ENCODE results near the gene KTI12. TPM values are rescaled to one million over a fixed set of nuclear protein-coding genes. Genes with fewer than 3 reads are reported as not detected.

KTI12 gene
- total and polyA plus RNA-seq, 4 donors = 4.1 to 7.7 (median 5.8) TPM

- Histone ChIP-seq H3K27me3 (ENCODE audit: control insufficient read depth in 4 of 4, insufficient read depth in 4 of 4, low read length in 3 of 4) (no peaks in the 10 kb centered on the region), H3K36me3 (ENCODE audit: control insufficient read depth in 4 of 4, insufficient read depth in 3 of 4, low read depth in 1 of 4, low read length in 3 of 4) (no peaks in the 10 kb centered on the region)
- WGBS = 90% methylated on average over 1 of the region's 1 CpG
Measured at GRCh38 chr1:51998701-51999100, 34.9 kb downstream of the KTI12 start.

More at GRCh38 chr1:51998701-51999100, 34.9 kb downstream of the KTI12 start:
- no peaks in the 10 kb centered on the region for H3K9me3 ChIP-seq (ENCODE audit: control insufficient read depth in 4 of 4, low read length in 3 of 4)
- no peak overlapping the region for H3K4me3 ChIP-seq (ENCODE audit: low read depth in 1 of 3, low read length in 3 of 3)
- no peak for DNase-seq (ENCODE audit: low spot score)
- TF ChIP-seq HNF4A (conservative IDR thresholded peaks at IDR 0.05) (no peak), HNF4G (IDR thresholded peaks at IDR 0.05) (no peak), FOXA2 (IDR thresholded peaks at IDR 0.05) (no peak), MAX (IDR thresholded peaks at IDR 0.05) (no peak), FOXA1 (IDR thresholded peaks at IDR 0.05) (no peak), CTCF (IDR thresholded peaks at IDR 0.05; ENCODE audit: low read depth, low read length, missing input control) (no peak), ATF3 (IDR thresholded peaks at IDR 0.05) (no peak), ZBTB33 (IDR thresholded peaks at IDR 0.05) (no peak), RXRA (IDR thresholded peaks at IDR 0.05) (no peak), YY1 (IDR thresholded peaks at IDR 0.05) (no peak), JUND (IDR thresholded peaks at IDR 0.05) (no peak), TAF1 (conservative IDR thresholded peaks at IDR 0.05) (no peak), REST (IDR thresholded peaks at IDR 0.05) (no peak), RAD21 (IDR thresholded peaks at IDR 0.05) (no peak)
- H3K27ac ChIP-seq (ENCODE audit: low read depth in 1 of 2, low read length in 2 of 2) = no peak overlapping the region
- H3K4me1 ChIP-seq (ENCODE audit: control insufficient read depth in 4 of 4, insufficient read depth in 4 of 4, low read length in 3 of 4) = no peaks in the 10 kb centered on the region
- no peak overlapping the region for H3K9ac ChIP-seq (ENCODE audit: low read depth in 1 of 2, low read length in 2 of 2)

Data from liver (tissue), 9 donors.